HG03039 (cell line): ENCODE measurements around the gene RYR3.

ENCODE experiments used
- ATAC-seq: cut with Tn5 transposase; IDR thresholded peaks from one replicate; pipeline ENCODE4 v1.9.1; 2021; ENCODE audit warnings: mild to moderate bottlenecking, moderate library complexity; ENCODE audit not compliant: unreplicated experiment

Gene RYR3

DNA sequence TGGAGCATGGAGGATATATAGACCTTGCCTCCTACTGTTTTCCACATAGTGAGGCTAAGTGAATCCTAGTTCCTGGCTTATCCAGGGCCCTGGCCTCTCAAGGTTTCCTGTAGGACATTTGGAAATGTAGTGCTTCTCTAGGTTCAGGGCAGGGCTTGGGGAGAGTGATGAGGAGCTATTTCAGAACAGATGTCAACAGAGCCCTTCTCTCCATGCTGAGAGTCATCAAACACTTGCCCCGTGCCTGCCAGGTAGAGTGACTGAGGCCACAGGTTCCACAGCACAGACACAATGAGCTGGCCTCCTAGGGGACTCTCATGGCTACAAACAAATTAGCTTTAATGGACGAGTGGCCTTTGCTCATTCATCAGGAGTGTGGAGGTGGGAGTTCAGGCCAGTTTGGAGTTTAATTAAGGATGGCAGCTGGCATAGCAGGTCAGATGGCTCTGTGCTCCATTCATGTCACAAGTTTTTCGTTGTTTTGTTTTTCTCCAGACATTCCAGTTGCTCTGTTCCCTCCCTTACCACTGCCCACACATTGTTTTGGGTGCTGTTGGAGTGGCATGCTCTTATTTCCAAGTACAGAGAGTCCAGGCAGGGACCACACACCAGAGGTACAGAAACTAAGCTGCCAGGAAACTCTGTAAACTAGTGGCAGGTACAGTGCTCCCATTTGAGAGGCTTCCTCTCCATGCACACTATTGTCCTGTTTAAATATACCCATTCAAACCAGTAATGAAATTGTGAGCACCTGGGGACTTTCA is 189.8 kb downstream of the RYR3 start:
- no peak for ATAC-seq

DNA sequence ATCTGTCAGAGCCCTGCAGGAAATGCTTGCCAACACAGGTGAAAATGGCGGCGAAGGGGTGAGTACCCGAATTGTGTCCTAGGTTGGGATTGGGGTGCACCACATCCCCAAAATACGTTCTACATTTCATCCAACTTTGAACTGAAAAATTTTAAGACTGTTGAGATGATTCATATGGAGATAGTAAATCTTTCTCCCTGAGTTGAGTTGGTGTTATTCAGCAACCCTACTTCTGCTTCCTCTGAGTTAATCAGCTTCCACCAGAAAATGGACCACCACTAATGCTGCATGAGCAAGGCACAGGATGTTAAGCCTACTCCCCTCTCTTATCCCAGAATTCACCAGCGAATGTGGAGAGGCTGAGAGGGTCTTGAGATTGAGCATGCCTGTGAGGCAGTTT is 192.9 kb downstream of the RYR3 start:
- ATAC-seq = no peak

DNA sequence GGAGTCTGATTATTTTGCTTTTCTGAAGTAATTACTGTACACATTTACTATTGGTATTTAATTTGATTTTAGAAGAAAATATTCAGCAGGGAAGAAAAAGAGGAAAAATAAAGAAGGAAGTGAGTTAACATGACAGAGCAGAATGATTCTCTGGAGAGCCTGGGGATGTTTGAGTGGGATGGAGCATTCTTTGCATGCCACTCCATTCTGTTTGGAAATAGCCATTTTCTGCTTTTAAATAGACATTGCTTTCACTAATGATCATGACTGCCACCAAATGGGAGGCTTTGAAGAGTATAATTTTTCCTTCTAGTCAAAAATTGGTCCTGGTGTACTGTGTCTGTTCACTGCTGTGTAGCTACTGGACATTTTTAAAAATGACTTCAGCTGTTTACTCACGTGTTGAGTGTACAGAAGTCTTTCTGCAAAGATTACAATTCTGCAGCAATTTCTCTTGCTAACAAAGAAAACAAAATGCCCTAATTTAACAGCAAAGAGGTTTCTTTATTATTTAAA is 196.1 kb downstream of the RYR3 start:
- no peak for ATAC-seq

DNA sequence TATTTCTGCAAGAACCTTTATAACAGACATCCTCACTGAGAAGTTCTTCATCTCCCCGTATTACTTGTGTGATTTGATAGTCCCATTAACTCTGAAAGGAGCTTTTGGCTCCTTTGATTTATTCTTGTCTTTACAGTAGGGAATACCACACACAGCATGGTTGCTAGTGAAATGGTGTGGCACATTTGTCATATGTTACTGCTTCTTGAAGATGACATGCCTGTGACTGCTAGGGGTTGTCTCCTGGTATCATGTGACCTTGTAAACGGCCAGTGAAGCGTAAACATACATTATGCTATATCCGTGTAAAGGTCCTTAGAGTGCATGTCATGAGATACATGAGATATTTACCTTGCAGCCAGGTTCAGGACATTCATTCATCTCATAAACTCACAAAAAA is 197.9 kb downstream of the RYR3 start:
- ATAC-seq = no peak

DNA sequence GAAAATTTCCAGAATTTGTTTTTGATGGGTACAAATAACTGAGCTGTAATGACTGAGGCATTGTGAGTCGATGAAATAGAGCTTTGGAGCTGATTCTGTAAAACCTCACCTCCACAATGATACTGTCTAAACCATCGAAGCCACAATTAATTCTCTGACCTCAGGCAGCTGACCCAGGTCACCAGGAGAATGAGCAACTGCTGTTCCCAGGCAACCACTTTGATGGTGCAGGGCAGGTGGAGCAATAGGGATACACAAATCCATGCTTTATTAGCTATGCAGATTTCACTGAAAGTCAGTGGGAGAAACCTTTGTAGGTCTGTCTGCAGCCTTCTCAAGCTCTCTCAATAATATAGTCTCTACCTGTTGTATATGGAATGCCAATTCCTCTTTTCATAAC is 204.4 kb downstream of the RYR3 start:
- no peak for ATAC-seq

DNA sequence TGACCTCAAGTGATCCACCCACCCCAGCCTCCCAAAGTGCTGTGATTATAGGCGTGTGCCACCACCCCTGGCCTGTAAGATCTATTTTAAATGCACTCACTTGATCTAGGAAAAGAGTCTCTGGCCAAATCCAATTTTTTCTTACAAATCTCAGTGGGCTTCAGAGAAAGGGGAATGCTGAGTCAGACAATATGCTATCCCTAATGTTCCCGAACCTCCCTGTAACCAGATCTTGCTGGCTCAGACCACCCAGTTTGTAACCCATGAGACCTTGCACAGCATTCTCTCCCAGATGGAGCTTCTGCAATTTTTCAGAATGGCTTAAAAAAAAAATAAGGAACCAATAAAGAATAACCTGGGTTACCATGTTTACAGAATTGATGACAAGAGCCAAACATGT is 205.8 kb downstream of the RYR3 start:
- ATAC-seq = no peak

DNA sequence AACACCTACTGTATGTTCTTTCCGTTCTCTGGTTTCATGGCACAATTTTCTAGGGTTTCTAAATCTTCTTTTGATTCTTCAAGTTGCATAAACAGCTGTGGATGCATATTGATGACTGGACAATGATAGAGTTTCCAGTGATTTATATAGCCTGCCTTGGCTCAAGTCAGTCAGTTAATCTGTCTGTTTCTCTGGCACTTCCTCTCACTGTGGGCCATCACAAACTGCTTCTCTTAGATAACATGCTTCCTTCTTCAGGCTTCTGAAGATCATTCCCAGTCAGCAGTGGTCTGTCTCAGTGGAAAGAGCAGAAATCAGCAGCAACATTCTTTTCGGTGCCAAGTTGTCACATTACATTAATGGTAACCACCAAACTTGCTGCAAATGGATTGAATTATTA is 207.2 kb downstream of the RYR3 start:
- no peak for ATAC-seq

DNA sequence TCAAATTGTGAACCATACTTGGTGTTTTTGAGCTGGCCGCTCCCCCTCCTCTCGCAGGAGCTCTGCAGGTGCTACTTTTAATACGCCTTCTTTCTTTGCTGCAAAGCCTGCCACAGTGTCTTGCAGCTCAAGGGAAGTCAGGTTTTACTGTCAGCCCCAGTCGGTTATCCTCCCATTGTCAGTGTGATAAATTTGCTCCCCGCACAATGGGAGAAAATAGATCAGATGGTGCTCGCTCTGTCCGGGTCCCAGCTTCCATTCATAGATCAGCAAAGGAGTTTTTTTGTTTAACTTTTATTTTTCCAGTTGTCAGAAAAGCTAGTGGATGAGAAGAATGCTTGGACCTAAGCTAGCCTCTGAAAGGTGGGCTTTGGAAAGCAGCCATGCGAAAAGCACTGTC is 207.7 kb downstream of the RYR3 start:
- ATAC-seq = no peak

DNA sequence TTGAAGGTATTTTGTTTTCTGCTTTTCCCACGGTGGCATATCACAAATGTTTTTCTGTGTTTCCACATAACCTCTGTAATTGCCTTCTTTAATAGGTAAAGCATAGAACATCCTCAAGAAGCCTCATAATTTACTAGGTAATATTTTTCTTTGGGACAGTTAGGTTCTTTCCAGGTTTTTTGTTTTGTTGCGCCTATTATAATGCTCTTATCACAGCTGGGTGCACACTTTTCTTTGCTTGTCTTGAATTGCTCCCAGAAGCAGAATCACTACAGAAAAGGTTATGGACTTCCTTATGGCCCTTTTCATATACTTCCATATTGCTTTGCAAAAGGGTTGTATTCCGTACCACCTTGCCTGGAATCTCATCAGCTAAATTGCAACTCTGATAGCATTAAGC is 213.5 kb downstream of the RYR3 start:
- ATAC-seq = no peak

DNA sequence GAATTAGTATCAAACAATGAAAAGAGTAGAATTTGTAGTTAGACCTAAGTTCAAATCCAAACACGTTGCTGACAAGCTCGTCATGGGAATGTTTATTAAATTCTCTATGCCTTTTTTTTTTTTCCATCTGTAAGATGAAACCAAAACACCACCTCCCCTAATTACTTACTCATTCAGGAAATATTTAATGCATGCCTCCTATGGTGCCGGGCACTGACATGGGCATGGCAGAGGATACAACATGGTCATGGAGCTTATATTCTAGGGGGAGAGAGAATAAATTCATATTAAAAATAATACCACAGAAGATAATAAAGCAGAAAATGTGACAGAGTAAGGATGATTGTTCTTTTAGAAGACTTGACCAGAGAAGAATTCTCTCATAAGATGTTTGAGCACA is 215.8 kb downstream of the RYR3 start:
- ATAC-seq = no peak

DNA sequence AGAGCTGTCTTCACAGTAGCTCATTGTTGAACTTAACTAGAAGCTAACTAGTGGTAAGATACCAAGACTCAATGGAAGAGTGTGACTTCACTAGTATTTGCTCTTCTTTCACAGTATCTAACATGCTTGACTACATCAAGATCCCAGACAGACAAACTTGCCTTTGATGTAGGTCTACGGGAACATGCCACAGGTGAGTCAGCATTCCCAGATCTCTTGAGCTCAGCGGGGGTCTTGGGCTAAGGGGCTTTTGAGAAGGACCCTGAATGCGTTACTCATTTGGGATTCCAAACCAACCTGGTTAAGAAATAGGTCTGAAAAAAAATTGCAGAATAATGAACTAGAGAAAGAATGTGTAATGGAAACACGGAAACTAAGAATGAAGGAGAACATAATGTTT is 222.4 kb downstream of the RYR3 start:
- ATAC-seq = no peak

DNA sequence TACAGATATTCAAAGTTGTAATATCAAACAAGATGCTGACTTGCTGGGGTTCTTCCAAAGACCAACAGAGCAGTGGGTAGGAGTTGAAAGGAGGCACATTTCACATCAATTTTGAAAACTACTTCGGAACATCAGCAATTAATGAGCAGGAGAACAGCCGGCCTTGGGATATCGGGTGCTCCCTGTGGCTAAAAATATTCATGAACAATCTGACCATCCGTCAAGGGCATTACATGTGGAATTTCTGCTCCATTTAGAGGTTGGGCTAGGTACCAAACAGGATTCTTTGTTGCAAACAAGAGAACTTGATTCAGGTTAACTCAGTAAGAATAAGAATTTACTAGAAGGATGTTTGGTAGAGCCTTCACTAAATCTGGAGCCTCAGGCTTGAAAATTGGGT is 223.9 kb downstream of the RYR3 start:
- ATAC-seq = no peak

DNA sequence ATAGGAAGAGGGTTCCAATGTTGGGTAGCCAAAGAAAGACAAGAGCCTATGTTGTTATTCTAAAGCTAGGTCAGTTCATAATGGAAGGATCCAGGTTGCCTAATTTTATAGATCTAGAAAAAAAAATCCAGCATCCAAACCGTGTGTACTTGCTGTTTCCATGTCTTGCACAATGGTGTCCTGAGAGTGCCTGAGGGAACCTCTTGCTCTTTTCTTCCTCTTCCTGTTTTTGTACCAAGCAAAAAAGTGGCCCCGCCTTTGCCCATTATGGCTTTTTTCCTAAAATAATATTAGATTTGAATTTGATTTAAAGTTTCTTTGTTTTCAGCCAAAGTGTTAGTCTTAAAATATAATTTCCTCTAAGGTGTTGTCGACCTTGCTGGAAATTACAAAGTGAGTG is 224.4 kb downstream of the RYR3 start:
- ATAC-seq = no peak

DNA sequence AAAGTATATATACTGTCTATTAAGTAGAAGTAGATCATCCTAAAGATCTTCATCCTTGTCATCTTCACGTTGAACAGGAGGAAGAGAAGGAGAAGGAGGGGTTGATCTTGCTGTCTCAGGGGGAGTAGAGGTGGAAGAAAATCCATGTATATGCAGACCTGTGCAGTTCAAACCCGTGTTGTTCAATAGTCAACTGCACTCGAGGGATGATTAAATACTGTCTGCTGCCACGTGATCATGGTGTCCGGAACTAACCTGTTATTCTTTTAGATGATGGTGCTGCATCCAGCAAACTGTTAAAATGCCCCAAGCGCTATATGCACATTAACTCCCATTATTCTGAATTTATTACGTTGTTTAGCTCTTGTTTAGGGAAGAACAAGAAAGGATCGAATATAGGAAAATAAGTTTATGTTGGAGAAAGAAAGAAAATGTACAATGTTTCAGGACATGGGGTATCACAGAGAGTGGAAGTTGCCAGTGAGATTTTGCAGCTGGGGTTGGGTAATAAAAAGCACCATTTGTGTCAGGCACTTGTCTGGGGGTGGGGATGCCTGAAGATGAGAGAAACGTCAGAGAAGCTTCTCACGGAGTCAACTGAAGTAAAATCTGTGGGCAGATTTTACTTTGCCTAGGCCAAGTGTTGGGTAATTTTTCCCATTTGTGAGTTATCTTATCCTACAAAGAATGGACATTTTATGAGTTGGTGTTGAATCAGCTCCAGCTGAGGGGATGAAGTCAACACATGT is 229.2 kb downstream of the RYR3 start:
- no peak for ATAC-seq

DNA sequence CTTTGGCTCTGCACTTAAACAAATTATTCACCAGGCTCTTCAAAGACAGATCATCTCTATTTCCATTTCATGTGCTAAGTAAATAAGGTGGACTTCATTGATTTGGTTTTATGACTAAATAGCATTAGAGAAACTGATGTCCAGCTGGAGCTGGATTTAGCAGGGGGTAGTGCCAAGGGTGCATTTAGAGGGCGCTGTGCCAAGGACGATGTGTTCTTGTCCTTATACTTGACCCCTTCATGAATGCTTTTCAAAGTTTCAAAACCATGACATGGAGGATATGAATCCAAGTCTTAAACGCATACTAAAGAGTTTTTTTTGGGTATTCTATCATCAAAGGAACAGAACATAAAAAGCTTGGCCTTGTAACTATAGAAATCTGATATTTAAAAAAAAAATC is 233.2 kb downstream of the RYR3 start:
- ATAC-seq = no peak

DNA sequence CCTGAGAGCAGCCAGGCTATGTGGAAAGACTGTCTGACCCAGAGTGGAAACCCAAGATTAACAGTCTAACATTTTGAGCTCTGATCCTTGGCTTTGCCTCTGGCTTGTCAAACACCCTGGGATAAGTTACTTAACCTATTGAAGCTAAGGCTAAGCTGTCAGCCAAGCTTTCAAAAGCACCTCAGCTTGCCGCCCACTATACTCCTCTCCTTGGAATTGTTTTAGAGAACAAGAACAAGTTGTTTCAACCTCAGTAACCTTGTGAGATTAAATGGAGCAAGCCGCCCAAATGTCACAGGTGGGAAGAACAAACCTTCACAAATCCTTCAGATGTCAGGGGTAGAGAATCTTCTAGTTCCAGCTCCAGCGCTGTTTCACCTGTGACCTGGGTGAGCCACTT is 235.1 kb downstream of the RYR3 start:
- no peak for ATAC-seq

DNA sequence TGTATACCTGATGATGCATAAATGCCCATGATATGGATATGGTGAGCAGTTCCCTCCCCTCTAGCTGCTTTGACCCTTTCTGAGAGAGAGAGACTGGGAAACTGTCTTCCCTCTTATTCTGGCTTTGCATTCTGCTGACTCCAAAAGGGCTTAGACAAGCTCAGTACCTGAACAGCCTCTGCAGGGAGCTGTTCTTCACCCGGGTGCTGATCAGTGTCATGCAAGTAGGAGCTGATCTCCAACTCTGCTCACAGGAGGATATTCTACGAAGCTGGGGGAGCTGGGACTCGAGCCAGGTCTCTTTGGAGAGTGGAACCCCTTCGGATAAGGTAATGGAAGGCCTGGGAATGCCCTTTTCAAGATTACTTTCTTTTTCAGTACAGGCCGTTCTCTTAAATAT is 237.1 kb downstream of the RYR3 start:
- ATAC-seq = no peak

DNA sequence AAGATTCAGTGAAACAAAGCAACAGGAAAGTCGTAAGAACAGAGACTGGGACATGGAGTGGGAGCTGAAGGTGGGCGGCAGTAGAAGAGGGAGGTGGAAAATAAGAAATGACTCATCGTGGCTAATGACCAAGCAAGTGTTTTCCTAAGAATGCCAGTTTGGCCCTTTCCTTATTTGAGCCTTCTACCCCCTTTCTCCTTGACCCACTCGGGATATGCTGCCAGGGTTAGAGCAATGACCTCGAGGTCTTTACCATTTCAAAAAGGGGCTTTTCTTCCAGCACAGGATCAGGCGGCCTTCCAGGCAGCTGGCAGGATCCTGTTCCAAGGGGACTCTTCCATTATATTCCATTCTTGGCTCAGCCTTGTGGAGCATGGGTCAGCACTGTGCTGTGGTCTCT is 241.1 kb downstream of the RYR3 start:
- no peak for ATAC-seq

DNA sequence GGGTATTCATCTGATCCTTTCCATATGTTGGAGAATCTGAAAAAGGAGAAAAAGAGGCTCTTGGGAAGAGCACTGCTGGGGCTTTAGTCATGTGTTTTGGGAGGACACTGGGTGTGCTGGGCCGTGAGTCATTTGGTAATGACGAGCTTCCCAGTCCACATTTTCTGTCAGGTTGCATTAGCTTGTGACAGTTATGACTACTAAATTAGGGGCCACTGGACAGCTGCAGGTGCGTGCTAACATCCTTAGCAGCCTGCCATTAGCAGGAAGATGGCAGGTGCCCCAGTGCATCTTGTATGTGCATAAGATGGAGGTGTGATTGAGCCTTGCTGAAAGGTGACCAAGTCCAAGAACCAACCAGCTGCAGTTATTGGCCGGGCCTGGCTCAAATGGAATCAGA is 242.4 kb downstream of the RYR3 start:
- ATAC-seq = no peak

DNA sequence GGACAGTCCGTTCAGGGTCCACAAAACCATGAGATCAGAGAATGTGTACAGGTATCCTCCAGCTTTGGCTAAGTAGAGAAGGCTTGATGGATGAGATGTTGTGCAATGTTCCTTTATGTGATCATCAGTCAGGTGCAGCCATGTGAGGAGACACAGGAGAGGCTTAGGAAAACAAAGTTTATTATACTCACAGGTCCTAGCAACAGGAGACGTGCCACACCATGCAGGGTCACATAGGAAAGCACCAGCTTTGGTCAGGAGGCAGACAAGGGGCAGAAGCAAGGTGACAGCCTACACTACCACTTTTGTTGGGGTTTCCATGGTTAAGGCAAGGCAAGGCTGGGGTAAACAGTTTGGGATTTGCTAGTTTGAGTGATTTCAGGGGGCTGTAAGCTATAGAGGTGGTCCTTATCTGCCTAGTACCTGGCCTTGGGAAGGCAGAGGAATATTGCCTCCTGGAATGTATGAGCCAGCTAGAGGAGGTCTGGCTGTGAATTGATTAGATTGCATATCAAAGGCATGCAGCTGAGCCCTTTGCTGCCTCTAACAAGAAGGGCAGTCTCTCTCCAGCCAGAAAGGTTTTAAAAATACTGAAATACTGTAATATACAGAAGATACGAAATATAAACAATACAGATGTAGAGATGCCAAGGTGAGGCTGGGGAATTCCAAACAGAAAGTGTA is 248.6 kb downstream of the RYR3 start:
- no peak for ATAC-seq

DNA sequence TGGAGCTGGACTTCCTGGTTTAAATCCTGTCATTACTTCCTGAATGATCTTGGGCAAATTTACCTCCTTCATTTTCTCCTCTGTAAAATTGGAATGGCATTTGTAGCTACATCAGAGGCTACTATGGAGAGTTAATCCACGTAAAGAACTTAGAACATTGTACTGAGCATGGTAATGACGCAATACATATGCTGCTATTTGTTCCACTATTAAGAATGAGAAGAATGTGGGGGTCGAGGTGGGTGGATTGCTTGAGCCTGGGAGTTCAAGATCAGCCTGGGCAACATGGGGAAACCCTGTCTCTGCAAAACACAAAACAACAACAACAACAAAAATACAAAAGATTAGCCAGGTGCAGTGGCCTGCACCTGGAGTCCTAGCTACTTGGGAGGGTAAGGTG is 250.6 kb downstream of the RYR3 start:
- no peak for ATAC-seq

DNA sequence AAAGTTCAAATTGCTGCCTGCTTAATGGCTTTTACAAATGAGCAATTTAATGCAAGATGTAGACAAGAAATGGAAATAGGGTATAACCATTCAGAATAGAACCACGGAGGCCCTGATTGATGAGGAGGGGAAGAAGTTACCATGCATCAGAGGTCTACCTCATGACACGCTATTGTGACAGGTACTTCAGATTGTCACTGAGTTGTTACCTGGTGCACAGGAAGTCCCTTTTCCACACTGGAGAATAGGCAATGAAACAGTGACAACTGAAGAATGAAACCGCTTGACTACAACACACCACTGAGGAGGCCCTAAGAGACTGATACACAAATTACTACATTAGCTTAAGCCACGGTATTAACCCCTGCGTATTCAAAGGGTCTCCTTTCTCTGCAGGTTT is 251.2 kb downstream of the RYR3 start:
- ATAC-seq = no peak
